T-helper 17 cell (primary cell): Measurements from ENCODE around the gene SMAP2. TPM values are rescaled to one million over a fixed set of nuclear protein-coding genes. Genes with fewer than 3 reads are reported as not detected.
A peak's percentile ranks its signal among the peaks of the same experiment; 100 is the strongest.
"Not testable (repeated sequence)": the region's sequence is repeated elsewhere in the genome, so short reads cannot be mapped to it uniquely, and the experiment has no call there.

Experiments used
- ATAC-seq: fragments of 150-1000 bp; cut with Tn5 transposase; 2 replicates; pipeline ENCODE4 v1.10.0; 2021; ENCODE audit warnings: mild to moderate bottlenecking, moderate library complexity
- DNase-seq, 3 donors: peaks; one replicate each; pipeline versions ENCODE4 v3.0.0 to v3.0.0-alpha.2; 2020 to 2021
- H3K9me3 ChIP-seq: one replicate; pipeline ENCODE4 v1.7.0; 2013; ENCODE audit warnings: low read length, mild to moderate bottlenecking; ENCODE audit not compliant: control insufficient read depth, poor library complexity, severe bottlenecking
- H3K27ac Mint-ChIP-seq: one replicate; pipeline ENCODE4 v1.8.0; 2022; ENCODE audit warnings: mild to moderate bottlenecking, moderate library complexity, mixed read lengths
- H3K27me3 Mint-ChIP-seq: one replicate; pipeline ENCODE4 v1.8.0; 2022; ENCODE audit warnings: mixed read lengths
- H3K36me3 Mint-ChIP-seq: one replicate; pipeline ENCODE4 v1.8.0; 2022; ENCODE audit warnings: low read depth, mixed read lengths
- H3K4me1 Mint-ChIP-seq: one replicate; pipeline ENCODE4 v1.8.0; 2022; ENCODE audit warnings: mild to moderate bottlenecking, mixed read lengths
- H3K4me3 Mint-ChIP-seq: one replicate; pipeline ENCODE4 v1.8.0; 2022; ENCODE audit warnings: mild to moderate bottlenecking, moderate library complexity, mixed read lengths
- total RNA-seq, 4 donors: library from RNA in 2 of 4; stranded (reverse) in 2 of 4; gene quantifications; one replicate each; pipeline ENCODE4 v1.2.3 and lab custom pipeline; 2022 to 2026

Gene SMAP2
- total RNA-seq, 2 donors from 2014 or later: 155 to 169 TPM

DNA sequence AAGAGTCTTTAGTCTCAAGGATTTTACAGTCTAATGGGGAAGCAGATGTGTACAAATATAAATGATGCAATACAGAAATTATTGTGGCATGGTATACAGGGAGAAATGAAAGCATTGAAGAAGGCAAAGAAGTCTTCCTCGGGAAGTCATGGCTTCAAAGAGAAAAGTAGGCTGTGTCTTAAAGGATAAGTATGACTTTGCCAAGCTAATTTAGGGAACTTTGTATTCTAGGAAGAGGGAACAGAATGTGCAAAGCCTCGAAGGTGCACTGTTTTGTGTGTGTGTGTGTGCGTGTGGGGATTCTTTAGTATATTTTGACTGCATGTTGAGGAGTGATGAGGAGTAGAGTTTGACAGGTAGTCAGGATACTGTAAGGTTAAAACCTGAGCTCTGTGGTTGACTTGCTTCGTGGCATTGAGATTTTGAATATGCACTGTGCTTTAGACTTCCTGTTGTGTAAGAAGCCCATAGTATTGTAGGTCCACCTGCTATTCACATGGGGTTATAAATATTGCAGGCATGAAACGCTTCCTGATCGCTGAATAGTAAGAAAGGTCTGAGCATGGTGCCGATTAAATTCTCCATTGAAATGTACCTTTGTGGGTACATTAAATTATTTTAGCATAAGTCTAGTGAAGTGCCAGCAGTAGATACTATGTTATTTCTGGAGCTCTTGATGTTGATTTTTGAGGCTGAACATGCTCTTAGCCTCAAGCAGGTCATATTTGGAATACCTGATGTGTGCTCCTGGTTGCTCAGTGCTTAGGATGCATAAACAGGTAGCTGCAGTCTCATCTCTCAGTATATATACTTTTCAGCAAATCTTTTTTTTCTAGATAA, 8.0 kb downstream of the SMAP2 start:
- Mint-ChIP-seq H3K4me1 (peaks cover 69% of the 10 kb centered on the region), H3K27me3 (no peaks in the 10 kb centered on the region), H3K36me3 (peaks cover 2% of the 10 kb centered on the region), H3K27ac (peak overlapping the region; percentile 98), H3K4me3 (peak overlapping the region; percentile 89)
- H3K9me3 ChIP-seq: no peaks in the 10 kb centered on the region
- ATAC-seq (peak; percentile 40), DNase-seq (no peak)

DNA sequence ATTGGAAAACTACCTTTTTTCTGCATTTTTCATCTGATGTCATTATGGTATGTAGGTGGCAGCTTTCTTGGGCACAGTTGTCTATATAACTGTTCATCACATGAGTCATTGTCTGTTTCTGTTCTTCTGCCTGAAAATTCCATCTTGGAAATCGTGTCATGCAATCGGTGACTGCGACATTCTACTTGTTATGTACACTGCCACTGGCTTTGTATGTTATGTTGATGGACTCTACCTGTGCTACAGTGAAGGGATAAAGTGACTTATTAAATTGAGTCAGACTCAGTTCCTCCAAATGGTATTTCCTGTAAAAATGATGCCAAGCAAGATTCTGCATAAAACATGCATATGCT, 8.6 kb downstream of the SMAP2 start:
- peak overlapping the region; percentile 89 for H3K4me3 Mint-ChIP-seq
- H3K27ac Mint-ChIP-seq: peak overlapping the region; percentile 98
- H3K9me3 ChIP-seq: no peaks in the 10 kb centered on the region
- ATAC-seq: no peak
- peaks cover 2% of the 10 kb centered on the region for H3K36me3 Mint-ChIP-seq
- H3K4me1 Mint-ChIP-seq: peaks cover 67% of the 10 kb centered on the region
- no peaks in the 10 kb centered on the region for H3K27me3 Mint-ChIP-seq
- DNase-seq: no peak

DNA sequence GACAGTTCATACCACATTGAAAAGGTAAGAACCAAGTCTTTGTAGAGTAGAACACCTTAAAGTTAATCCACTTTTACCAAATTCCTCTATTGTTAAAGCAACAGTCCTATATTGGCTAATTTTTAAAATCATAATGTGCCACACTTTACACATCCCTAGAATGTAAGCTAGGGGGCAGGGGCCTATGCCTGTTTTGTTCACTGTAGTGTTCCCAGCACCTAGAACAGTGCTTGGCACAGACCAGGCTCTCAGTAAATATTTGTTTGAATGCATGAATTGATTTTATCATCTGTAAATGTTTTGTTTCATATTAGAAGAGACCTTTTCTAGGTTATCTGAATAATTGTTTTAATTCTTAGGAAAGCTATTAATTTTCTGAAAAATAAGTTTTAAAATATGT, 9.1 kb downstream of the SMAP2 start:
- DNase-seq: no peak
- Mint-ChIP-seq H3K36me3 (peaks cover 2% of the 10 kb centered on the region), H3K4me3 (peak overlapping the region; percentile 89), H3K27me3 (no peaks in the 10 kb centered on the region), H3K27ac (peak overlapping the region; percentile 98), H3K4me1 (peaks cover 61% of the 10 kb centered on the region)
- ATAC-seq: no peak
- no peaks in the 10 kb centered on the region for H3K9me3 ChIP-seq

GRCh38 chr1:40383095-40383487, 9.6 kb downstream of the SMAP2 start:
- H3K9me3 ChIP-seq: no peaks in the 10 kb centered on the region
- peak overlapping the region; percentile 89 for H3K4me3 Mint-ChIP-seq
- no peak for ATAC-seq
- H3K27me3 Mint-ChIP-seq: no peaks in the 10 kb centered on the region
- H3K4me1 Mint-ChIP-seq: peaks cover 61% of the 10 kb centered on the region
- DNase-seq: no peak
- H3K36me3 Mint-ChIP-seq: peaks cover 2% of the 10 kb centered on the region
- peak overlapping the region; percentile 98 for H3K27ac Mint-ChIP-seq

GRCh38 chr1:40383488-40384412, 10.2 kb downstream of the SMAP2 start:
- Mint-ChIP-seq H3K27ac (peak overlapping the region; percentile 98), H3K4me1 (peaks cover 60% of the 10 kb centered on the region)
- ATAC-seq: no peak

DNA sequence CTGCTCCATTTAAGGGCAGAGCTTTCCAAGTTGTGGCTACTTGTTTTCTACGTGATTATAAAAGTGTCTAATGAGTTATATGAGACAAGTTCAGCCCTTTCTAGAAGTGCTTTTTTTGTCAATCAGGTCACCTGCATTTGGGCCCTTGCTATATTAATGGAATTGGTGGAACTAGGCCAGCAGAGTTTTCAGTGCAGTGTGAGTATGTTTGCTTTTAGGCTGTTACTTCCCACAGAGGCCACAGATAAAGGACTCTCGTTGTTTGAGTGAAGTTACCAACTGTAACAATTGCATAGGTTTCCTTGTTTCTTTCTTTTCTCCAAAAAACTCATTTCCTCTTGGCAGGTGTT, 10.9 kb downstream of the SMAP2 start:
- Mint-ChIP-seq H3K4me3 (peak overlapping the region; percentile 89), H3K27me3 (no peaks in the 10 kb centered on the region), H3K36me3 (peaks cover 10% of the 10 kb centered on the region), H3K27ac (peak overlapping the region; percentile 98), H3K4me1 (peaks cover 65% of the 10 kb centered on the region)
- DNase-seq (no peak), ATAC-seq (no peak)
- H3K9me3 ChIP-seq: no peaks in the 10 kb centered on the region

More at GRCh38 chr1:40383488-40384412, 10.2 kb downstream of the SMAP2 start:
- DNase-seq: no peak
- Mint-ChIP-seq H3K36me3 (peaks cover 5% of the 10 kb centered on the region), H3K4me3 (peak overlapping the region; percentile 89), H3K27me3 (no peaks in the 10 kb centered on the region)
- H3K9me3 ChIP-seq: no peaks in the 10 kb centered on the region

- H3K27me3 Mint-ChIP-seq: no peaks in the 10 kb centered on the region
- H3K9me3 ChIP-seq: no peaks in the 10 kb centered on the region
- no peak for ATAC-seq
- peak overlapping the region; percentile 89 for H3K4me3 Mint-ChIP-seq
- H3K36me3 Mint-ChIP-seq: peaks cover 10% of the 10 kb centered on the region
- DNase-seq: no peak
- H3K27ac Mint-ChIP-seq: peak overlapping the region; percentile 98
- H3K4me1 Mint-ChIP-seq: peaks cover 67% of the 10 kb centered on the region
Observed at GRCh38 chr1:40384887-40385286, 11.4 kb downstream of the SMAP2 start.

- H3K9me3 ChIP-seq: no peaks in the 10 kb centered on the region
- no peaks in the 10 kb centered on the region for H3K27me3 Mint-ChIP-seq
- H3K27ac Mint-ChIP-seq: peak overlapping the region; percentile 98
- H3K4me3 Mint-ChIP-seq: peak overlapping the region; percentile 89
- DNase-seq: peak in 1 of 3 donors; percentile 46
- peaks cover 72% of the 10 kb centered on the region for H3K4me1 Mint-ChIP-seq
- peaks cover 10% of the 10 kb centered on the region for H3K36me3 Mint-ChIP-seq
- peak; percentile 81 for ATAC-seq
Observed at GRCh38 chr1:40385437-40386358, 12.2 kb downstream of the SMAP2 start.

- Mint-ChIP-seq H3K27me3 (no peaks in the 10 kb centered on the region), H3K27ac (peak overlapping the region; percentile 98), H3K4me3 (peak overlapping the region; percentile 89), H3K4me1 (peaks cover 72% of the 10 kb centered on the region), H3K36me3 (peaks cover 10% of the 10 kb centered on the region)
- DNase-seq: no peak
- no peaks in the 10 kb centered on the region for H3K9me3 ChIP-seq
- ATAC-seq: no peak
Observed at GRCh38 chr1:40386359-40386723, 12.8 kb downstream of the SMAP2 start.

DNA sequence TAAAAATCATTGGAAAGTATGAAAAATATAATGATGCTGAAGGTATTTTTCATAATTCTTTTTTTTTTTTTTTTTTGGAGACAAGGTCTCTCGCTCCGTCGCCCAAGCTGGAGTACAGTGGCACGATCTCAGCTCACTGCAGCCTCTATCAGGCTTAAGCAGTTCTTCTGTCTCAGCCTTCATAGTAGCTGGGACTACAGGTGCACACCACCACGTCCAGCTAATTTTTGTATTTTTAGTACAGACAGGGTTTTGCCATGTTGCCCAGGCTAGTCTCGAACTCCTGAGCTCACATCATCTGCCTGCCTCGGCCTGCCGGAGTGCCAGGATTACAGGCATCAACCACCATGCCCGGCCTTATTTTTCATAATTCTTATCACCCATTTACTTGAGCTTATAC, 13.3 kb downstream of the SMAP2 start:
- Mint-ChIP-seq H3K27ac (peak overlapping the region; percentile 98), H3K4me3 (peak overlapping the region; percentile 77), H3K4me1 (peaks cover 72% of the 10 kb centered on the region), H3K36me3 (peaks cover 10% of the 10 kb centered on the region), H3K27me3 (no peaks in the 10 kb centered on the region)
- DNase-seq: no peak
- H3K9me3 ChIP-seq: no peaks in the 10 kb centered on the region
- no peak for ATAC-seq

DNA sequence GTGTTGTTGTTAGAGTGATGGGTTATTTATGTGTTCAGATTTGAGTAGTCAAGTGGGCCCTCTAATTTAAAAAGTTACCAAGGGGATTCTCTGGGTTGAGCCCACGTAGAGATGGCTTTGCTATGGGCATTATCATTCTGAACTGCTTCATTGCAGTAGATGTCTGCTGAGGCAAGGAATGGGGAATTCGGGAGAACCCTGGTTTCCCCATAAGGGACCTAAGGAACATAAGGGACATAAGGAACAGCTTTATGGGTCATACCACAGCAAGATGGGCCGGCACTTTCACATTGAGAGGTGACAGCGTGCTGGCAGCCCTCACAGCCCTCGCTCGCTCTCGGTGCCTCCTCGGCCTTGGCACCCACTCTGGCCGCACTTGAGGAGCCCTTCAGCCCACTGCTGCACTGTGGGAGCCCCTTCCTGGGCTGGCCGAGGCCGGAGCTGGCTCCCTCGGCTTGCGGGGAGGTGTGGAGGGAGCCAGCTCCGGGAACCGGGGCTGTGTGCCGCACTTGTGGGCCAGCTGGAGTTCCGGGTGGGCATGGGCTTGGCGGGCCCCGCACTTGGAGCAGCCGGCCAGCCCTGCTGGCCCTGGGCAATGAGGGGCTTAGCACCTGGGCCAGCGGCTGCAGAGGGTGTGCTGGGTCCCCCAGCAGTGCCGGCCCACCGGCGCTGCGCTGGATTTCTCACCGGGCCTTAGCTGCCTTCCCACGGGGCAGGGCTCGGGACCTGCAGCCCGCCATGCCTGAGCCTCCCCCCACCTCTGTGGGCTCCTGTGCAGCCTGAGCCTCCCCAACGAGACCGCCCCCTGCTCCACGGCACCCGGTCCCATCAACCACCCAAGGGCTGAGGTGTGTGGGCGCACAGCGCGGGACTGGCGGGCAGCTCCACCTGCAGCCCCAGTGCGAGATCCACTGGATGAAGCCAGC, 14.1 kb downstream of the SMAP2 start:
- Mint-ChIP-seq H3K27ac (peak overlapping the region; percentile 99), H3K4me3 (peak overlapping the region; percentile 90), H3K36me3 (peaks cover 10% of the 10 kb centered on the region), H3K4me1 (peaks cover 69% of the 10 kb centered on the region)
- not testable (repeated sequence) for H3K27me3 Mint-ChIP-seq, DNase-seq, H3K9me3 ChIP-seq, ATAC-seq
